ENCODE results near the gene TCOF1.
A peak's percentile ranks its signal among the peaks of the same experiment; 100 is the strongest.
"Not testable (repeated sequence)": the region's sequence is repeated elsewhere in the genome, so short reads cannot be mapped to it uniquely, and the experiment has no call there.

TCOF1 gene

GRCh38 chr5:150426165-150426564, 68.7 kb downstream of the TCOF1 start:
- H4K91ac ChIP-seq (ENCODE audit: low read length); H3K9me3 ChIP-seq (ENCODE audit: control insufficient read depth, low read length); H3K4ac ChIP-seq (ENCODE audit: low read depth in 1 of 2, low read length in 2 of 2); H3K14ac ChIP-seq (ENCODE audit: low read length in 2 of 2); H3K4me1 ChIP-seq (ENCODE audit: control insufficient read depth, insufficient read depth, low read depth, low read length); H2BK120ac ChIP-seq (ENCODE audit: low read depth, low read length); H3K4me3 ChIP-seq (ENCODE audit: insufficient read depth in 1 of 2, low read depth in 1 of 2, low read length in 2 of 2); H3K79me1 ChIP-seq (replicated peaks; ENCODE audit: low read length, poor library complexity, severe bottlenecking); DNase-seq; H3K4me2 ChIP-seq (ENCODE audit: low read length, poor library complexity, severe bottlenecking); H3K27me3 ChIP-seq (ENCODE audit: control insufficient read depth in 1 of 2, insufficient read depth in 1 of 2, low read length in 2 of 2); H3K18ac ChIP-seq (ENCODE audit: low read depth in 1 of 2, low read length in 2 of 2); H3K23ac ChIP-seq (ENCODE audit: low read length in 2 of 2); H3K9ac ChIP-seq (ENCODE audit: low read length); H2AK5ac ChIP-seq (ENCODE audit: low read length, severe bottlenecking); H3K27ac ChIP-seq (ENCODE audit: low read length, poor library complexity, severe bottlenecking); H2BK15ac ChIP-seq (ENCODE audit: low read depth, poor library complexity, severe bottlenecking); H2BK12ac ChIP-seq (ENCODE audit: low read length in 2 of 2); H3K36me3 ChIP-seq (ENCODE audit: control insufficient read depth in 1 of 2, insufficient read depth in 2 of 2, low read depth in 1 of 2, low read length in 2 of 2); H2BK5ac ChIP-seq (ENCODE audit: low read depth, low read length, poor library complexity, severe bottlenecking); H4K8ac ChIP-seq (ENCODE audit: low read length); H2AFZ ChIP-seq (ENCODE audit: low read depth, low read length): not testable (repeated sequence)
- WGBS, result 96% methylated on average over 9 of the region's 9 CpGs

GRCh38 chr5:150428106-150428876, 70.8 kb downstream of the TCOF1 start:
- H3K27me3 ChIP-seq (ENCODE audit: control insufficient read depth in 1 of 2, insufficient read depth in 1 of 2, low read length in 2 of 2), result no peaks in the 10 kb centered on the region
- no peak overlapping the region for H3K14ac ChIP-seq (ENCODE audit: low read length in 2 of 2)
- H2AFZ ChIP-seq (ENCODE audit: low read depth, low read length), result no peak overlapping the region
- peaks cover 4% of the 10 kb centered on the region for H3K4me1 ChIP-seq (ENCODE audit: control insufficient read depth, insufficient read depth, low read depth, low read length)
- no peak overlapping the region for H3K27ac ChIP-seq (ENCODE audit: low read length, poor library complexity, severe bottlenecking)
- no peak overlapping the region for H3K4me2 ChIP-seq (ENCODE audit: low read length, poor library complexity, severe bottlenecking)
- H3K9ac ChIP-seq (ENCODE audit: low read length), result no peak overlapping the region
- 77% methylated on average over 16 of the region's 18 CpGs for WGBS
- H2BK5ac ChIP-seq (ENCODE audit: low read depth, low read length, poor library complexity, severe bottlenecking), result no peak overlapping the region
- peak overlapping the region in 1 of 2 experiments; percentile 50 for H3K18ac ChIP-seq (ENCODE audit: low read depth in 1 of 2, low read length in 2 of 2)
- H2AK5ac ChIP-seq (ENCODE audit: low read length, severe bottlenecking), result no peak overlapping the region
- H3K23ac ChIP-seq (ENCODE audit: low read length in 2 of 2), result no peak overlapping the region
- peak; percentile 31 for DNase-seq
- H2BK15ac ChIP-seq (ENCODE audit: low read depth, poor library complexity, severe bottlenecking), result peak overlapping the region; percentile 36
- no peaks in the 10 kb centered on the region for H3K9me3 ChIP-seq (ENCODE audit: control insufficient read depth, low read length)
- no peak overlapping the region for H2BK120ac ChIP-seq (ENCODE audit: low read depth, low read length)
- no peak overlapping the region for H3K4me3 ChIP-seq (ENCODE audit: insufficient read depth in 1 of 2, low read depth in 1 of 2, low read length in 2 of 2)
- no peaks in the 10 kb centered on the region for H3K79me1 ChIP-seq (replicated peaks; ENCODE audit: low read length, poor library complexity, severe bottlenecking)
- H2BK12ac ChIP-seq (ENCODE audit: low read length in 2 of 2), result no peak overlapping the region
- H3K36me3 ChIP-seq (ENCODE audit: control insufficient read depth in 1 of 2, insufficient read depth in 2 of 2, low read depth in 1 of 2, low read length in 2 of 2), result no peaks in the 10 kb centered on the region
- H4K8ac ChIP-seq (ENCODE audit: low read length), result peak overlapping the region; percentile 47
- no peak overlapping the region for H3K4ac ChIP-seq (ENCODE audit: low read depth in 1 of 2, low read length in 2 of 2)
- H4K91ac ChIP-seq (ENCODE audit: low read length), result peak overlapping the region; percentile 39

GRCh38 chr5:150428978-150429377, 71.5 kb downstream of the TCOF1 start:
- no peak overlapping the region for H2AFZ ChIP-seq (ENCODE audit: low read depth, low read length)
- H3K36me3 ChIP-seq (ENCODE audit: control insufficient read depth in 1 of 2, insufficient read depth in 2 of 2, low read depth in 1 of 2, low read length in 2 of 2), result no peaks in the 10 kb centered on the region
- no peak overlapping the region for H3K4me3 ChIP-seq (ENCODE audit: insufficient read depth in 1 of 2, low read depth in 1 of 2, low read length in 2 of 2)
- H3K14ac ChIP-seq (ENCODE audit: low read length in 2 of 2), result no peak overlapping the region
- H3K23ac ChIP-seq (ENCODE audit: low read length in 2 of 2), result no peak overlapping the region
- H3K9ac ChIP-seq (ENCODE audit: low read length), result no peak overlapping the region
- H3K79me1 ChIP-seq (replicated peaks; ENCODE audit: low read length, poor library complexity, severe bottlenecking), result no peaks in the 10 kb centered on the region
- H3K9me3 ChIP-seq (ENCODE audit: control insufficient read depth, low read length), result no peaks in the 10 kb centered on the region
- no peak overlapping the region for H4K91ac ChIP-seq (ENCODE audit: low read length)
- no peak overlapping the region for H3K27ac ChIP-seq (ENCODE audit: low read length, poor library complexity, severe bottlenecking)
- no peaks in the 10 kb centered on the region for H3K27me3 ChIP-seq (ENCODE audit: control insufficient read depth in 1 of 2, insufficient read depth in 1 of 2, low read length in 2 of 2)
- H2BK12ac ChIP-seq (ENCODE audit: low read length in 2 of 2), result no peak overlapping the region
- no peak overlapping the region for H2BK5ac ChIP-seq (ENCODE audit: low read depth, low read length, poor library complexity, severe bottlenecking)
- DNase-seq, result no peak
- H3K4me2 ChIP-seq (ENCODE audit: low read length, poor library complexity, severe bottlenecking), result no peak overlapping the region
- H2BK15ac ChIP-seq (ENCODE audit: low read depth, poor library complexity, severe bottlenecking), result no peak overlapping the region
- WGBS, result 97% methylated on average over 5 of the region's 5 CpGs
- H2AK5ac ChIP-seq (ENCODE audit: low read length, severe bottlenecking), result no peak overlapping the region
- peaks cover 4% of the 10 kb centered on the region for H3K4me1 ChIP-seq (ENCODE audit: control insufficient read depth, insufficient read depth, low read depth, low read length)
- no peak overlapping the region for H3K4ac ChIP-seq (ENCODE audit: low read depth in 1 of 2, low read length in 2 of 2)
- no peak overlapping the region for H2BK120ac ChIP-seq (ENCODE audit: low read depth, low read length)
- H4K8ac ChIP-seq (ENCODE audit: low read length), result no peak overlapping the region
- H3K18ac ChIP-seq (ENCODE audit: low read depth in 1 of 2, low read length in 2 of 2), result no peak overlapping the region

GRCh38 chr5:150429410-150429873, 71.9 kb downstream of the TCOF1 start:
- Histone ChIP-seq H3K27me3 (ENCODE audit: control insufficient read depth in 1 of 2, insufficient read depth in 1 of 2, low read length in 2 of 2) (no peaks in the 10 kb centered on the region), H2BK120ac (ENCODE audit: low read depth, low read length) (no peak overlapping the region), H2BK12ac (ENCODE audit: low read length in 2 of 2) (no peak overlapping the region), H3K4me1 (ENCODE audit: control insufficient read depth, insufficient read depth, low read depth, low read length) (peaks cover 4% of the 10 kb centered on the region), H4K91ac (ENCODE audit: low read length) (no peak overlapping the region), H2AK5ac (ENCODE audit: low read length, severe bottlenecking) (no peak overlapping the region), H3K4me2 (ENCODE audit: low read length, poor library complexity, severe bottlenecking) (no peak overlapping the region), H3K9me3 (ENCODE audit: control insufficient read depth, low read length) (no peaks in the 10 kb centered on the region), H3K14ac (ENCODE audit: low read length in 2 of 2) (no peak overlapping the region), H2AFZ (ENCODE audit: low read depth, low read length) (no peak overlapping the region), H3K36me3 (ENCODE audit: control insufficient read depth in 1 of 2, insufficient read depth in 2 of 2, low read depth in 1 of 2, low read length in 2 of 2) (no peaks in the 10 kb centered on the region), H3K18ac (ENCODE audit: low read depth in 1 of 2, low read length in 2 of 2) (no peak overlapping the region), H2BK15ac (ENCODE audit: low read depth, poor library complexity, severe bottlenecking) (no peak overlapping the region), H3K23ac (ENCODE audit: low read length in 2 of 2) (no peak overlapping the region), H3K4ac (ENCODE audit: low read depth in 1 of 2, low read length in 2 of 2) (no peak overlapping the region), H3K9ac (ENCODE audit: low read length) (no peak overlapping the region), H2BK5ac (ENCODE audit: low read depth, low read length, poor library complexity, severe bottlenecking) (no peak overlapping the region), H3K4me3 (ENCODE audit: insufficient read depth in 1 of 2, low read depth in 1 of 2, low read length in 2 of 2) (no peak overlapping the region), H3K79me1 (replicated peaks; ENCODE audit: low read length, poor library complexity, severe bottlenecking) (no peaks in the 10 kb centered on the region), H4K8ac (ENCODE audit: low read length) (no peak overlapping the region), H3K27ac (ENCODE audit: low read length, poor library complexity, severe bottlenecking) (no peak overlapping the region)
- WGBS, result 86% methylated on average over 5 of the region's 5 CpGs
- DNase-seq, result no peak

Data from mesenchymal stem cell (in vitro differentiated cells and primary cell).